HCT116 (cell line): ENCODE results near the gene RILPL1. TPM values are rescaled to one million over a fixed set of nuclear protein-coding genes. Genes with fewer than 3 reads are reported as not detected.

Experiments used
- ATAC-seq: fragments of 200-7000 bp; cut with Tn5 transposase; 2 replicates; pipeline ENCODE4 v1.9.1; 2020; ENCODE audit warnings: mild to moderate bottlenecking, moderate library complexity
- BruUV-seq: library from RNA; stranded (reverse); fragments of 400-500 nt; replicated peaks from 2 replicates; lab custom pipeline; 2021; lab: Mats Ljungman, UMichigan
- CTCF ChIA-PET: fragments of 300-600 bp; sonication (Branson Sonifier 250); formaldehyde crosslinking; loops from one replicate; lab custom pipeline; 2021; ENCODE audit warnings: antibody characterized with exemption; lab: Charles Lee
- POLR2A ChIA-PET: fragments of 300-600, 350-600 bp; sonication (Branson Sonifier 250); formaldehyde crosslinking; loops from one replicate; lab custom pipeline; 2021; ENCODE audit warnings: antibody characterized with exemption; lab: Charles Lee
- RAD21 ChIA-PET, 2 experiments: fragments of 300-600 bp; sonication (Branson Sonifier 250); formaldehyde crosslinking; loops; one replicate each; lab custom pipeline; 2023; ENCODE audit warnings: low total read pairs in 2 of 2; ENCODE audit not compliant: uncharacterized antibody in 2 of 2, unreplicated experiment in 2 of 2, low non-redundant PET in 1 of 2; lab: Charles Lee
- DNase-seq: peaks from one replicate; pipeline ENCODE4 v3.0.0-alpha.2; 2010; ENCODE audit warnings: low read depth, low spot score
- H2AFZ ChIP-seq: fragments of 200-600 bp; shearing (Covaris generic), sonication (generic); 2 replicates; pipeline ENCODE4 v1.6.1; 2017; ENCODE audit warnings: low read depth, mixed run types, mixed read lengths, antibody characterized with exemption, low read length; ENCODE audit not compliant: poor library complexity, severe bottlenecking
- H3K27ac ChIP-seq: 2 replicates; pipeline ENCODE4 v1.5.1; 2012; ENCODE audit warnings: low read depth, low read length
- H3K27me3 ChIP-seq: fragments of 200-600 bp; sonication (generic); 2 replicates; pipeline ENCODE4 v1.6.1; 2016; ENCODE audit warnings: mixed run types, low read length, mixed read lengths; ENCODE audit not compliant: insufficient read depth
- H3K36me3 ChIP-seq, 2 experiments: fragments of 200-500 bp in 1 of 2; fragments of 200-600 bp in 1 of 2; sonication (Bioruptor generic) in 1 of 2; sonication (generic) in 1 of 2; 2 replicates each; pipeline versions ENCODE4 v1.5.1 to v1.6.1; 2014 to 2016; ENCODE audit warnings: low read length in 2 of 2, inconsistent platforms in 1 of 2, mixed read lengths in 1 of 2, mixed run types in 1 of 2; ENCODE audit not compliant: insufficient read depth in 2 of 2, control insufficient read depth in 1 of 2
- H3K4me1 ChIP-seq, 2 experiments: fragments of 200-600 bp in 1 of 2; sonication (generic) in 1 of 2; 2 replicates each; pipeline versions ENCODE4 v1.5.1 to v1.6.1; 2012 to 2017; ENCODE audit warnings: low read length in 2 of 2, inconsistent platforms in 1 of 2, mild to moderate bottlenecking in 1 of 2, mixed read lengths in 1 of 2, mixed run types in 1 of 2, moderate library complexity in 1 of 2; ENCODE audit not compliant: insufficient read depth in 2 of 2, control insufficient read depth in 1 of 2
- H3K4me2 ChIP-seq: fragments of 200-600 bp; sonication (generic); 2 replicates; pipeline ENCODE4 v1.6.1; 2017; ENCODE audit warnings: mixed run types, low read length, mixed read lengths
- H3K4me3 ChIP-seq, 2 experiments: fragments of 200-600 bp in 1 of 2; sonication (generic) in 1 of 2; replicated peaks in 1 of 2; 2 replicates each; pipeline ENCODE4 v1.5.1; 2011 to 2016; ENCODE audit warnings: low read length in 2 of 2, control low read depth in 1 of 2, low read depth in 1 of 2, mild to moderate bottlenecking in 1 of 2, mixed read lengths in 1 of 2, mixed run types in 1 of 2
- H3K79me2 ChIP-seq: fragments of 200-600 bp; sonication (generic); 2 replicates; pipeline ENCODE4 v1.6.1; 2017; ENCODE audit warnings: mild to moderate bottlenecking, mixed run types, low read length, moderate library complexity, mixed read lengths; ENCODE audit not compliant: insufficient read depth
- H3K9ac ChIP-seq: fragments of 200-600 bp; sonication (generic); 2 replicates; pipeline ENCODE4 v1.6.1; 2016; ENCODE audit warnings: low read length, mixed read lengths
- H3K9me2 ChIP-seq: fragments of 200-600 bp; sonication (generic), shearing (Covaris generic); 2 replicates; pipeline ENCODE4 v1.6.1; 2017; ENCODE audit warnings: mixed run types, mild to moderate bottlenecking, moderate library complexity; ENCODE audit not compliant: insufficient read depth
- H3K9me3 ChIP-seq, 2 experiments: fragments of 200-500 bp in 1 of 2; fragments of 200-600 bp in 1 of 2; sonication (Bioruptor generic) in 1 of 2; sonication (generic) in 1 of 2; 2 replicates each; pipeline ENCODE4 v1.6.1; 2014 to 2017; ENCODE audit warnings: low read length in 2 of 2, mixed read lengths in 2 of 2, inconsistent platforms in 1 of 2, low read depth in 1 of 2, mild to moderate bottlenecking in 1 of 2, mixed run types in 1 of 2, moderate library complexity in 1 of 2; ENCODE audit not compliant: control insufficient read depth in 1 of 2, insufficient read depth in 1 of 2
- H4K20me1 ChIP-seq: fragments of 200-600 bp; sonication (generic), shearing (Covaris generic); 2 replicates; pipeline ENCODE4 v1.6.1; 2017; ENCODE audit warnings: mixed run types, mild to moderate bottlenecking, moderate library complexity; ENCODE audit not compliant: insufficient read depth
- ELF1 ChIP-seq: IDR thresholded peaks from 2 replicates; pipeline ENCODE4 v1.6.1; 2012; ENCODE audit warnings: low read depth, borderline replicate concordance
- EZH2phosphoT487 ChIP-seq: fragments of 200-600 bp; IDR thresholded peaks from 2 replicates; pipeline ENCODE4 v1.6.1; 2018; ENCODE audit warnings: antibody characterized with exemption, borderline replicate concordance
- FOSL1 ChIP-seq: IDR thresholded peaks from 2 replicates; pipeline ENCODE4 v1.6.1; 2012; ENCODE audit warnings: low read depth
- JUND ChIP-seq: IDR thresholded peaks from 2 replicates; pipeline ENCODE4 v1.6.1; 2012
- RAD21 ChIP-seq: IDR thresholded peaks from 2 replicates; pipeline ENCODE4 v1.6.1; 2012; ENCODE audit warnings: low read depth, mild to moderate bottlenecking
- SIN3A ChIP-seq: IDR thresholded peaks from 2 replicates; pipeline ENCODE4 v1.6.1; 2012; ENCODE audit warnings: low read depth
- ZNF274 ChIP-seq: fragments of 200-500 bp; sonication (Bioruptor generic); IDR thresholded peaks from 2 replicates; pipeline ENCODE4 v1.6.1; 2014; ENCODE audit warnings: mild to moderate bottlenecking, low read depth, low read length, inconsistent platforms
- intact Hi-C: fragments of 100-400 bp; cut with micrococcal nuclease; formaldehyde crosslinking; loops from 2 replicates; pipeline ENCODE4 v1.10.0; 2022
- total RNA-seq: library from RNA; stranded (reverse); gene quantifications from one replicate; pipeline ENCODE4 v1.2.1, GENCODE V29; 2021; ENCODE audit not compliant: unreplicated experiment
- TF ChIP-seq, protein P1 (sequence below), 3 experiments: fragments of 200-600 bp in 1 of 3; sonication (generic) in 1 of 3; IDR thresholded peaks in 2 of 3; conservative IDR thresholded peaks in 1 of 3; 2 replicates each; pipeline ENCODE4 v1.5.1; 2012 to 2017; ENCODE audit warnings: low read depth in 2 of 3, low read length in 2 of 3, antibody characterized with exemption in 1 of 3, borderline replicate concordance in 1 of 3, control low read depth in 1 of 3, mild to moderate bottlenecking in 1 of 3, mixed read lengths in 1 of 3, mixed run types in 1 of 3, moderate library complexity in 1 of 3; ENCODE audit not compliant: insufficient read depth in 1 of 3

RILPL1 gene
- total RNA-seq, 1 experiment from 2014 or later: 11.8 TPM

GRCh38 chr12:123449856-123450255 lies 83.7 kb downstream of the RILPL1 start:
- H3K4me2 ChIP-seq: no peak overlapping the region
- RAD21 ChIA-PET: no interaction called here
- H3K79me2 ChIP-seq: no peaks in the 10 kb centered on the region
- no peaks in the 10 kb centered on the region for H3K27me3 ChIP-seq
- H4K20me1 ChIP-seq: no peaks in the 10 kb centered on the region
- H3K4me1 ChIP-seq: peaks cover 0 to 4% of the 10 kb centered on the region in 2 experiments; a peak in 1 of 4 replicates
- TF ChIP-seq FOSL1 (no peak), ELF1 (no peak), EZH2phosphoT487 (no peak), JUND (no peak), ZNF274 (no peak)
- TF ChIP-seq, protein P1, sequence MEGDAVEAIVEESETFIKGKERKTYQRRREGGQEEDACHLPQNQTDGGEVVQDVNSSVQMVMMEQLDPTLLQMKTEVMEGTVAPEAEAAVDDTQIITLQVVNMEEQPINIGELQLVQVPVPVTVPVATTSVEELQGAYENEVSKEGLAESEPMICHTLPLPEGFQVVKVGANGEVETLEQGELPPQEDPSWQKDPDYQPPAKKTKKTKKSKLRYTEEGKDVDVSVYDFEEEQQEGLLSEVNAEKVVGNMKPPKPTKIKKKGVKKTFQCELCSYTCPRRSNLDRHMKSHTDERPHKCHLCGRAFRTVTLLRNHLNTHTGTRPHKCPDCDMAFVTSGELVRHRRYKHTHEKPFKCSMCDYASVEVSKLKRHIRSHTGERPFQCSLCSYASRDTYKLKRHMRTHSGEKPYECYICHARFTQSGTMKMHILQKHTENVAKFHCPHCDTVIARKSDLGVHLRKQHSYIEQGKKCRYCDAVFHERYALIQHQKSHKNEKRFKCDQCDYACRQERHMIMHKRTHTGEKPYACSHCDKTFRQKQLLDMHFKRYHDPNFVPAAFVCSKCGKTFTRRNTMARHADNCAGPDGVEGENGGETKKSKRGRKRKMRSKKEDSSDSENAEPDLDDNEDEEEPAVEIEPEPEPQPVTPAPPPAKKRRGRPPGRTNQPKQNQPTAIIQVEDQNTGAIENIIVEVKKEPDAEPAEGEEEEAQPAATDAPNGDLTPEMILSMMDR (IDR thresholded peaks at IDR 0.05 in 2 of 3, conservative IDR thresholded peaks at IDR 0.05 in 1 of 3; ENCODE audit: borderline replicate concordance in 1 of 3, insufficient read depth in 1 of 3, low read depth in 2 of 3, low read length in 2 of 3): no peak
- H3K9me2 ChIP-seq: no peaks in the 10 kb centered on the region
- intact Hi-C loops: no loop called here
- no peak overlapping the region for H2AFZ ChIP-seq
- no TSS peak for BruUV-seq
- H3K9ac ChIP-seq: no peak overlapping the region
- DNase-seq (no peak), ATAC-seq (no peak)
- POLR2A ChIA-PET: no interaction called here
- H3K4me3 ChIP-seq: no peak overlapping the region
- CTCF ChIA-PET: no interaction called here
- H3K36me3 ChIP-seq: no peaks in the 10 kb centered on the region
- H3K9me3 ChIP-seq: no peaks in the 10 kb centered on the region
- H3K27ac ChIP-seq: no peak overlapping the region

DNA sequence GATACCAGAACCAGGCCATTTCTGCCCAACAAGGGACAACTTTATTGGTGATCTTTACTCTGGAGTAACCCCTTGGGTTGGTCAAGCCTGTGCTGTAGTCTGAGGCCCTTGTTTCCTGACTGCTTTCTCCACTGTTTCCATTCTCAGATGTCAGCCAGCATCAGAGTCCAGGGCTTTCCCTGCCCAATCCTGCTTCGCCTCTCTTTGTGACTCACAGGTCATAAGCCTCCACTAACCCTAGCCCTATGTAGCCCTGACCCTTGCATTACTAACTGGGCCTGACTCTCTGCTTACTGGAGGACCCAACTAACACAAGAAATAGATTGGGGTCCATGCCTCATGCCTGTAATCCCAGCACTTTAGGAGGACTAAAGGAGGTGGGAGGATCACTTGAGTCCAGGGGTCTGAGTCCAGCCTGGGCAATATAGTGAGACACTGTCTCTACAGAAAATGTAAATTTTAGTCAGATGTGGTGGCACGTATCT lies 84.2 kb downstream of the RILPL1 start:
- no peak overlapping the region for H3K9ac ChIP-seq
- no peak overlapping the region for H3K4me2 ChIP-seq
- DNase-seq (no peak), ATAC-seq (peak; percentile 26; the same call in 1 of the 2 replicates)
- TF ChIP-seq SIN3A: no peak
- no peak for TF ChIP-seq RAD21
- H3K27me3 ChIP-seq: no peaks in the 10 kb centered on the region
- no peak overlapping the region for H2AFZ ChIP-seq
- RAD21 ChIA-PET: no interaction called here
- H3K36me3 ChIP-seq: no peaks in the 10 kb centered on the region
- H3K4me3 ChIP-seq: no peak overlapping the region
- CTCF ChIA-PET: no interaction called here
- no peak overlapping the region for H3K27ac ChIP-seq
- no peaks in the 10 kb centered on the region for H3K79me2 ChIP-seq
- POLR2A ChIA-PET: no interaction called here
- no peaks in the 10 kb centered on the region for H4K20me1 ChIP-seq
- H3K9me2 ChIP-seq: no peaks in the 10 kb centered on the region
- intact Hi-C loops: no loop called here
- no peaks in the 10 kb centered on the region for H3K9me3 ChIP-seq
- no TSS peak for BruUV-seq
- H3K4me1 ChIP-seq: peaks cover 0 to 4% of the 10 kb centered on the region in 2 experiments; a peak in 1 of 4 replicates
